ENCODE measurements around the gene CREG2.
"Not testable (repeated sequence)": the region's sequence is repeated elsewhere in the genome, so short reads cannot be mapped to it uniquely, and the experiment has no call there.

Gene CREG2

GRCh38 chr2:101328474-101329007, 58.8 kb downstream of the CREG2 start:
- DNase-seq (ENCODE audit: low read depth): peak; percentile 94
- no peak for TF ChIP-seq CTCF (IDR thresholded peaks at IDR 0.05; ENCODE audit: insufficient read depth, low read depth, low read length, missing control alignments)
- no peak overlapping the region for H3K4me3 ChIP-seq (ENCODE audit: low read length)

GRCh38 chr2:101327863-101328394, 59.4 kb downstream of the CREG2 start:
- peak overlapping the region; percentile 9 for H3K4me3 ChIP-seq (ENCODE audit: low read length)
- TF ChIP-seq CTCF (IDR thresholded peaks at IDR 0.05; ENCODE audit: insufficient read depth, low read depth, low read length, missing control alignments): no peak
- DNase-seq (ENCODE audit: low read depth): peak; percentile 99

DNA sequence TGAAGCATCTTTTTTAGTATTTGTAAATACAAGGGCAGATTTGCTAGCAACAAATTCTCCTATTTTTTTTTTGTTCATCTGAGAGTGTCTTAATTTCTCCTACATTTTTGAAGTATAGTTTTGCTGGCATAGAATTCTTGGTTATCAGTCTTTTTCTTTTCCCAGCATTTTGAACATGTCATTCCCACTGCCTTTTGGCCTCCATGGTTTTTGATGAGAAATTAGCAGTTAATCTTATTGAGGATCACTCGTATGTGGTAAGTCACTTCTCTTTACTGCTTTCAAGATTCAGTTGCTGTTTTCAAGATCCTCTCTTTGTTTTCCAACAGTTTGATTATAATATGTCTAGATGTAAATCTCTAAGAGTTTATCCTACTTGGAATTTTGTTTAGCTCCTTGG, 61.9 kb downstream of the CREG2 start:
- no peak overlapping the region for H3K4me3 ChIP-seq (ENCODE audit: low read length)
- no peak for DNase-seq (ENCODE audit: low read depth)
- TF ChIP-seq CTCF (IDR thresholded peaks at IDR 0.05; ENCODE audit: insufficient read depth, low read depth, low read length, missing control alignments): no peak

GRCh38 chr2:101316568-101316967, 70.7 kb downstream of the CREG2 start:
- not testable (repeated sequence) for DNase-seq (ENCODE audit: low read depth); H3K4me3 ChIP-seq (ENCODE audit: low read length)

DNA sequence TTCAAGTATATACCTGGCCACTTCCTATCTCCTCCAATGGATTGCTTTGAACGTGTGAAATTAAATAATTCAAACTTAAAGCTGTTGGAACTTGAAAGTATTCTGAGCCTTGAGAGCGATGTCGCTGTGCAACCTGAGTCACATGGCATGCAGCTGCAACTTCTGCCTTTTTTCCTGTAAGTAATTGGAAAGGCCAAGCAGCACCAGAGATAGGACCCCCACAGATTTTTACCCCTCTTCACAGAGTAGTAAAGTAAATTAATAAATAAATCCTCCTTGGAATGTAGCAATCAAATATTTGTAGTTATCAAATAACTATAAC, 75.6 kb downstream of the CREG2 start:
- no peak overlapping the region for H3K4me3 ChIP-seq (ENCODE audit: low read length)
- DNase-seq (ENCODE audit: low read depth): no peak
- no peak for TF ChIP-seq CTCF (IDR thresholded peaks at IDR 0.05; ENCODE audit: insufficient read depth, low read depth, low read length, missing control alignments)

DNA sequence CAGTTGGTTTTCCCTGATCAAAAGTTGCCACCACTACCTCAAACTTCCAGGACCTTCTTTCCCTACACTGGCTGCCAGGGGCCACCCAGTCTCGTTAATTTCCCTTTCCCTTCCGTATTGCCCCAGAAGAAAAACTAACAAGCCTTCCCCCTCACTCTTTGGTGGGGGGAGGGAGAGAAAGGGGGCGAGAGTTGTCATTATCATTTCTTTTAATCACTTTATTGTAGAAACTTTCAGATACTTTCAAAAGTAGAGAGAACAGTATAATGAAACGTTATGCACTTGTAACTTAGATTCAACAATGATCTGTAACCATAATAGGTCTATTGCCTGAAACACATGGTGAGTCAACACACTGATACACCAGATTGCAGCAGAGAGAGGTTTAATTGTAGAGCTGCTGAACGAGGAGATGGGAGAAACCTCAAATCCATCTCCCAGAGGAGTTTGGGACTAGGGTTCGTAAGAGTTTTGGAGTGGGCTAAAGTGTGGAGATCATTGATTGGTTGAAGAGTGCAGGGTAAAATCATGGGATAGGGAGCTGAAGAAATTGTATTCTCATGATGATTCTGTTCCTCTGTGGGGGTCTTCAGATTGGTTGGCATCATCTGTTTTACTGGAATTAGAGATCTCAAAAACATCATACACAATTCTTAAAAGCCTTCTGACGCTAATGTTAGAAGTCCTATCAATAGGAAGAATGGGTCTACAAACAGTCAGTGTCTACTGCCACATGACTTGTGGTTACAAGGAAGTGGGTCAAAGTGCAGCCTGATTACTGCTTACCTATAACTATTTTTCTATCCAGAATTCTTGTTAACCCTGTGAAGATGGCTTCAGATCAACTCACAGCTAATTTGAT, 76.2 kb downstream of the CREG2 start:
- no peak overlapping the region for H3K4me3 ChIP-seq (ENCODE audit: low read length)
- peak; percentile 54 for DNase-seq (ENCODE audit: low read depth)
- TF ChIP-seq CTCF (IDR thresholded peaks at IDR 0.05; ENCODE audit: insufficient read depth, low read depth, low read length, missing control alignments): no peak

- TF ChIP-seq CTCF (IDR thresholded peaks at IDR 0.05; ENCODE audit: insufficient read depth, low read depth, low read length, missing control alignments): no peak
- H3K4me3 ChIP-seq (ENCODE audit: low read length): no peak overlapping the region
- DNase-seq (ENCODE audit: low read depth): no peak
Observed at GRCh38 chr2:101310090-101310833, 77.0 kb downstream of the CREG2 start.
